Jurkat, Clone E6-1 (cell line): Measurements from ENCODE around the gene UBAC2.
"Not testable (repeated sequence)": the region's sequence is repeated elsewhere in the genome, so short reads cannot be mapped to it uniquely, and the experiment has no call there.

ENCODE experiments used
- DNase-seq: peaks from one replicate; pipeline ENCODE4 v3.0.0-alpha.2; 2011; ENCODE audit warnings: low read depth, low spot score
- H3K4me3 ChIP-seq: 2 replicates; pipeline ENCODE4 v1.5.1; 2011; ENCODE audit warnings: mild to moderate bottlenecking, low read length, control low read depth, moderate library complexity

Gene UBAC2

DNA sequence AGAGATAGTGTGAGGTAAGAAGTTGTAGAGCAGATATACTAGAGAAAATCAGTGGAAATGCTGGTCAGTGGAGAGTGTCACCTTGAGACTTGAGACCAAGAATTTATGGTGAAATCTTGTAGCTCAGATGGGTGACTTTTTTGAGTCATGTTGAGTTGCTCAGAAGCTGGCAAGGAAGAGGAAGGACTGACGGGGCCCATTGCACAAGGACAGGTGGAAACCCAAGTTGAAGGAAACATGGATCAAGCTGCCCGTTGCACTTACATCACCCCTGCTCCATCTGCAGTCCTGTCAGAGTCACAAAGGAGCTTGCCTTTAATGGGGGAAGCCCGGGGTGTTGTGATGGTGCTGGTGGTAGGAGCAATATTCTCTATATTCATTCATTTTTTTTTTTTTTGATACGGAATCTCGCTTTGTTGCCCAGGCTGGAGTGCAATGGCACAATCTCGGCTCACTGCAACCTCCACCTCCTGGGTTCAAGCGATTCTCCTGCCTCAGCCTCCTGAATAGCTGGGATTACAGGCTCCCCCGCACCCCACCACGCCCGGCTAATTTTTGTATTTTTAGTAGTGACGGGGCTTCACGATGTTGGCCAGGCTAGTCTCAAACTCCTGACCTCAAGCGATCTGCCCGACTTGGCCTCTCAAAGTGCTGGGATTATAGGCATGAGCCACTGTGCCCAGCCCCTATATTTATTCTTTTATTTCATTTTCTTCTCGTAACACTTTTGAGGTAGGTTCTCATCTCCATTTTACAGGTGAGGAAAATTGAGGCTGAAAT is 27.4 kb downstream of the UBAC2 start:
- DNase-seq = no peak
- H3K4me3 ChIP-seq = peak overlapping the region; percentile 32

- DNase-seq = peak; percentile 67
- H3K4me3 ChIP-seq = peak overlapping the region; percentile 32
These were observed 28.4 kb downstream of the UBAC2 start for GRCh38 chr13:99228737-99229691.

GRCh38 chr13:99230588-99230987 is 29.9 kb downstream of the UBAC2 start:
- DNase-seq, H3K4me3 ChIP-seq: not testable (repeated sequence)

DNA sequence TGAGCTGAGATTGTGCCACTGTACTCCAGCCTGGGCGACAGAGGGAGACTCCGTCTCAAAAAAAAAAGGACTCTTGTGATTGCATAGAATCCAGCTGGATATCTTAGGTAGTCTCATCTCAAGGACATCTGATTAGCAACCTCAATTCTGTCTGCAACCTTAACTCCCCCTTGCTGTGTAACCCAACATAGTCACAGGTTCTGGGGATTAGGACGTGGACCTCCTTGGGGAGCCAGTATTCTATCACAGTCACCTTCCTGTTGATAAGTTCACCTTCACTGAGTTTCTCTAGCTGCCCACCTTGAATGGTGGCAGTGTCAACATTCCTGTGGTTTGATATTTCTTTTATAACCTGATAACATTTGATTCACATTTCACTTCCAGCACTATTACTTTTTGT is 30.3 kb downstream of the UBAC2 start:
- no peak overlapping the region for H3K4me3 ChIP-seq
- no peak for DNase-seq

GRCh38 chr13:99231721-99232120 is 31.1 kb downstream of the UBAC2 start:
- H3K4me3 ChIP-seq = no peak overlapping the region
- no peak for DNase-seq

- no peak overlapping the region for H3K4me3 ChIP-seq
These were observed 37.5 kb downstream of the UBAC2 start for GRCh38 chr13:99237981-99238662.

GRCh38 chr13:99246100-99246499 is 45.4 kb downstream of the UBAC2 start:
- DNase-seq = no peak
- no peak overlapping the region for H3K4me3 ChIP-seq

More at GRCh38 chr13:99237981-99238662, 37.5 kb downstream of the UBAC2 start:
- DNase-seq = no peak

DNA sequence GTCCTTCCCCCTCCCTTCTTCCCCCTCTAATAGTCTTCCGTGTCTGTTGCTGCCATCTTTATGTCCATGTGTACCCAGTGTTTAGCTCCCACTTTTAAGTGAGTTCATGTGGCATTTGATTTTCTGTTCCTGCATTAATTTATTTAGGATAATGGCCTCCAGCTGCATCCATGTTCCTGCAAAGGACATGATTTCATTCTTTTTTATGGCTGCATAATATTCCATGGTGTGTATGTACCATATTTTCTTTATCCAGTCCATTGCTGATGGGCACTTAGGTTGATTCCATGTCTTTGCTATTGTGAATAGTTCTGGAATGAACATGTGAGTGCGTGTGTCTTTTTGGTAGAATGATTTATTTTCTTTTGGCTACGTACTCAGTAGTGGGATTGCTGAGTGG is 48.5 kb downstream of the UBAC2 start:
- not testable (repeated sequence) for H3K4me3 ChIP-seq, DNase-seq

- DNase-seq, H3K4me3 ChIP-seq: not testable (repeated sequence)
These were observed 49.0 kb downstream of the UBAC2 start for GRCh38 chr13:99249606-99250005.

- H3K4me3 ChIP-seq = no peak overlapping the region
- DNase-seq = no peak
These were observed 50.5 kb downstream of the UBAC2 start for GRCh38 chr13:99250982-99251825.

DNA sequence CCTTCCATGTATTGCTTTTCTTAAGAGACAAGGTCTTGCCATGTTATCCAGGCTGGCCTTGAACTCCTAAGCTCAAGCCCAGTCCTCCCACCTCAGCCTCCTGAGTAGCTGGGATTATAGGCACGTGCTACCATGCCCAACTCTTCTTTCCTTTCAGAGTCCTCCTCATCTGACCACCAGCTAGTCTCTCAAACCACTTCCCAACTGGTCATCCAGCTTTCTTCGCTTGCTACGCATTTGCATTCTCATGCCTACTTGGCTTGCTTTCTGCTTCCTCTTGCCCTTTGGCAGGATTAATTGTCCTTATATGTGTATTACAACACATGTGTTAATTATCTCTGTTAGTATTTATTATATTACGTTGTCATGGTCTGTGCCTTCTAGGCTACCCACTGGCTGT is 51.3 kb downstream of the UBAC2 start:
- no peak for DNase-seq
- no peak overlapping the region for H3K4me3 ChIP-seq

GRCh38 chr13:99254830-99255229 is 54.2 kb downstream of the UBAC2 start:
- H3K4me3 ChIP-seq = no peak overlapping the region
- no peak for DNase-seq

GRCh38 chr13:99255271-99255670 is 54.6 kb downstream of the UBAC2 start:
- no peak overlapping the region for H3K4me3 ChIP-seq
- no peak for DNase-seq

DNA sequence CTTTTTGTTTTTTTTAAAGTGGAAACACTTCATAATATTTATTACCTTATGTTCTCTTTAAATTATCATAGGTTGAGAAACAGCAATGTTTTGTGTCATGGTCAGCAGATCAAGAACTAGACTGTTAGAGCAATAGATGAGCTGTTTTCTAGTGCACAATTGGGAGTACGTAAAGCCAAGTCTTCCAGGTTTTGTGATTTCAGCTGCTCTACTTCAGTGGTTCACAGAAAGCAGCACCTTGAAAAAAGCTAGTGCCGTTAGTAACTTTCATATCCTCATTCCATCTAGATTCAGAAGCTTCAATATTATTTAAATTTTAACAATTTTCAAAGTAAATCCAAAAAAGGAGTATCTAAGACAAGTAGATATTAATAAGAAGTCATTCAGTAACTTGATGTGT is 55.6 kb downstream of the UBAC2 start:
- H3K4me3 ChIP-seq = no peak overlapping the region
- no peak for DNase-seq

DNA sequence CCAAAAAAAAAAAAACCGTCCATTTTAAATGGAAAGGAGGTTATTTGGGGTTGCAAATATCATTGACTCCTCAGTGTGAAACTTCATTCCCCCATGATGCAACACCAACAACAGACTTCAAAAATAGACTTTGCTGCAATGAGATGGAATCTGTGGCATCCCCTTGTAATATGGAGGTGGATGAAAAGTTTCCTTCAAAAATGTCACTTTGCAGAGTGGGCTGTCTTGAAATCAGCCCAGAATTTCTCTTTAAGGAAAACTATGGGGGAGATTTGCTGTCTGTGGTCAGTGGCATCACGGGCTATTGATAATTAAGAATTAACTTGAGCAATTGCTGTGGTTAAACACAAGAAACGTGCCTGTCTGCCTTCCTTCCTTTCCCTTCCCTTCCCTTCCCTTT is 56.1 kb downstream of the UBAC2 start:
- DNase-seq = no peak
- H3K4me3 ChIP-seq = no peak overlapping the region

DNA sequence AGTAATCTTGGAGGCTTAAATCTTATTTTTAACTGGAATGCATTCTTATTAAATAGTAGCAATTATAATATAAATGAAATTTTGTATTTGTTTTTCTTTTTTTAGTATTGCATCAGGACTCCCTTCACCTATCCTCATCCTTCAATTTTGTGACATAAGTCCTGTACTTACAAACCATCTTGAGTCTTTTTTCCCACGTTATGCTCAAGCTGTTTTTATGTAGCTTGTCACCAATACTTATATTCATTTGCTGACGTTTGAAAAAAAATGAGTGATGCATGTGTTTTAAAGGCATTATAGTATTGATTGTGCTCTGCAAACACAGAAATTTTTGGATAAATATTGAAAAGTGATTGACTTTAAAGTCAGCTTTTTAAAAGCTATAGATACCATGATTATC is 56.6 kb downstream of the UBAC2 start:
- DNase-seq = no peak
- H3K4me3 ChIP-seq = no peak overlapping the region

DNA sequence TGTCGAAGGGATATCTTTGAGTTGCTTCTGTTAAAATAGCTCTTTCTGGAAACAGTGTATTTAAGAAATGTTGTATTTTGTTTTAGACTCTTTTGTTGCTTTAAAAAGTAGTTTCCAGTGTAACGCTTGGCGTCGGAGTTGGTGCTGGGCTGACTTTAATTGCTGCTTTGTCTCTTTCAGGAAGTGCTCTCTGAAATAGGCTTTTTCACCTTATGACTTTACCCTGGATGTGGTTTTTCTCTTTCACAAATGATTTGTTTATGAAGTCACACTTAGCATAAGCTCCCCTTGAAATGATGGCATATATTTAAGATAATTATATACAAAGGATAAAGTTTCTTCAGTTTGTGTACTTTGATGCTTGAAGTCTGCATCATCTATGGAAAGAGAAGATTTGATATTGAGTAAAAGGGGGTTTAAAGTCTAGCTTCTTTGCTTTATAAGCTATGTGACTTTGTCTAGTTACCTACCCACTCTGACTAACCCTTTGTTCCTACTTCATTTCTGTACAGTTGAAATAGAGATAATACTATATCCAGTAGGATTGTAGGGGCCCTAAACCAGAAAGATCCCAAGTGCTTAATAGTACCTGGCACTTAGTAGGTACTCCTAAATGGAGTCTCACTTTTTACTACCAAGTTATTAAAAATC is 57.7 kb downstream of the UBAC2 start, which contains the start of gene GPR18:
GPR18 (minus strand) TSS at position 170 of the 651 bp plus-strand sequence. CDS start 2,507 bp downstream, outside the sequence.
- H3K4me3 ChIP-seq = peak within 1 kb of the TSS; percentile 38
- peak; percentile 75 for DNase-seq

GRCh38 chr13:99258946-99259345 is 58.3 kb downstream of the UBAC2 start:
- no peak overlapping the region; the same call in 1 of the 2 replicates for H3K4me3 ChIP-seq
- no peak for DNase-seq
